ENCODE measurements around the gene ZNF511.

DNA sequence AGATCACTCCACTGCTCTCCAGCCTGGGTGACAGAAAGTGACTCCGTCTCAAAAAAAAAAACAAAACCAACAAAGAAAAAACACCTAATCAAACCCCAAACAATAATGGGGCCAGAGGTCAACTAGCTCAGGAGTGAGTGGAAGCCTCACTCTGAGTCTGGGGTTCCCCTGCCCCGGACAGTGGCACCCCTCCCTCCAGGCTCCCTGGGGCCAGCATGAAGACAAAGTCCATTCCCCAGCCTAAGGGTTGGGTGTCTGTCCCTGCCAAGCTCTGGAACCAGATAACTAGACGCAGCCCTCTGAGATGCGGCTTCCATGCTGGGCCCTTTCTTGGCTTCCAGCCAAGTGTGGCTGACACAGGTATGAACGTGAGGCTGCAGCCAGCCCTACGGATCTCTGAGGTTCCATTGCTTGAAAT, 50.8 kb downstream of the ZNF511 start:
- TF ChIP-seq, protein P1, sequence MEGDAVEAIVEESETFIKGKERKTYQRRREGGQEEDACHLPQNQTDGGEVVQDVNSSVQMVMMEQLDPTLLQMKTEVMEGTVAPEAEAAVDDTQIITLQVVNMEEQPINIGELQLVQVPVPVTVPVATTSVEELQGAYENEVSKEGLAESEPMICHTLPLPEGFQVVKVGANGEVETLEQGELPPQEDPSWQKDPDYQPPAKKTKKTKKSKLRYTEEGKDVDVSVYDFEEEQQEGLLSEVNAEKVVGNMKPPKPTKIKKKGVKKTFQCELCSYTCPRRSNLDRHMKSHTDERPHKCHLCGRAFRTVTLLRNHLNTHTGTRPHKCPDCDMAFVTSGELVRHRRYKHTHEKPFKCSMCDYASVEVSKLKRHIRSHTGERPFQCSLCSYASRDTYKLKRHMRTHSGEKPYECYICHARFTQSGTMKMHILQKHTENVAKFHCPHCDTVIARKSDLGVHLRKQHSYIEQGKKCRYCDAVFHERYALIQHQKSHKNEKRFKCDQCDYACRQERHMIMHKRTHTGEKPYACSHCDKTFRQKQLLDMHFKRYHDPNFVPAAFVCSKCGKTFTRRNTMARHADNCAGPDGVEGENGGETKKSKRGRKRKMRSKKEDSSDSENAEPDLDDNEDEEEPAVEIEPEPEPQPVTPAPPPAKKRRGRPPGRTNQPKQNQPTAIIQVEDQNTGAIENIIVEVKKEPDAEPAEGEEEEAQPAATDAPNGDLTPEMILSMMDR (IDR thresholded peaks at IDR 0.05 in 8 of 11, conservative IDR thresholded peaks at IDR 0.05 in 3 of 11) = no peak
- TF ChIP-seq POLR2A (IDR thresholded peaks at IDR 0.05) = no peak
